K562 (cell line): ENCODE data around the gene CCNL2. TPM values are rescaled to one million over a fixed set of nuclear protein-coding genes. Genes with fewer than 3 reads are reported as not detected.

ENCODE experiments used
- CREM ChIP-seq: IDR thresholded peaks from 2 replicates; pipeline ENCODE4 v1.6.1; 2014; ENCODE audit warnings: antibody characterized with exemption, low read depth
- CTCF ChIP-seq, 3 experiments: IDR thresholded peaks in 2 of 3; conservative IDR thresholded peaks in 1 of 3; 2 replicates each; pipeline ENCODE4 v1.5.1; 2011 to 2012; ENCODE audit warnings: low read length in 3 of 3, mild to moderate bottlenecking in 3 of 3, control low read depth in 2 of 3, improper control_type of control experiment in 1 of 3, inconsistent platforms in 1 of 3, low read depth in 1 of 3, mixed read lengths in 1 of 3, moderate library complexity in 1 of 3; ENCODE audit not compliant: insufficient read depth in 2 of 3
- FUS ChIP-seq: fragments of 200-400 bp; formaldehyde crosslinking; optimal IDR thresholded peaks from 2 replicates; pipeline ENCODE3; 2017; ENCODE audit warnings: low read depth, low read length
- GATAD2A ChIP-seq: fragments of 450-650 bp; IDR thresholded peaks from 2 replicates; pipeline ENCODE4 v1.6.1; 2017
- GTF2A2 ChIP-seq: IDR thresholded peaks from 2 replicates; pipeline ENCODE4 v1.6.1; 2016; ENCODE audit warnings: mild to moderate bottlenecking, missing genetic modification characterization, missing compliant biosample characterization
- HNRNPUL1 ChIP-seq: fragments of 200-400 bp; formaldehyde crosslinking; IDR thresholded peaks from 2 replicates; pipeline ENCODE4 v1.6.1; 2017; ENCODE audit warnings: low read length
- MAX ChIP-seq: sonication (generic); formaldehyde crosslinking; IDR thresholded peaks from 2 replicates; pipeline ENCODE4 v1.9.0; 2022; ENCODE audit warnings: mild to moderate bottlenecking, missing genetic modification reagents
- SMC3 ChIP-seq: conservative IDR thresholded peaks from 2 replicates; pipeline ENCODE4 v1.6.1; 2011; ENCODE audit warnings: low read depth, low read length, improper control_type of control experiment; ENCODE audit not compliant: insufficient read depth
- UBTF ChIP-seq, 2 experiments: IDR thresholded peaks; 2 replicates each; pipeline ENCODE4 v1.6.1; 2012; ENCODE audit warnings: improper control_type of control experiment in 2 of 2, low read depth in 2 of 2, low read length in 2 of 2, borderline replicate concordance in 1 of 2
- ZBTB7A ChIP-seq: IDR thresholded peaks from 2 replicates; pipeline ENCODE4 v1.6.1; 2011; ENCODE audit warnings: low read depth, mild to moderate bottlenecking, low read length, moderate library complexity, borderline replicate concordance; ENCODE audit not compliant: control insufficient read depth
- polyA plus RNA-seq, 8 experiments: library from polyadenylated mRNA; depleted of rRNA in 4 of 8; stranded (reverse) in 5 of 8; unstranded in 3 of 8; fragments of >200 nt; fragmentation: Nextera tagmentation in 2 of 8; fragmentation: Illumina TruSeq in 1 of 8; extraction: Ambion mirVana in 2 of 8; extraction: Trizol in 1 of 8; gene quantifications; 2 replicates each; pipeline versions ENCODE4 v1.2.1 to v1.2.3, GENCODE V29; 2011 to 2014; ENCODE audit warnings: inconsistent platforms in 1 of 8, missing spikeins in 1 of 8
- total RNA-seq, 7 experiments: library from RNA; depleted of rRNA in 6 of 7; stranded (reverse); fragments of >200 nt in 6 of 7; fragmentation: Illumina TruSeq in 2 of 7; extraction: Trizol in 2 of 7; gene quantifications; 2 replicates each; pipeline versions ENCODE4 v1.2.1 to v1.2.3, GENCODE V29; 2011 to 2021; ENCODE audit warnings: low replicate concordance in 1 of 7

The CCNL2 gene
- total and polyA plus RNA-seq, 9 of the 15 experiments (the other 6 are each of a cell fraction or from before 2014, with no cell fraction given): 2.8 to 287 (median 94.5) TPM

GRCh38 chr1:1432951-1433803, 34.0 kb upstream of the CCNL2 start (continued):
- TF ChIP-seq SMC3 (no peak), UBTF (IDR thresholded peaks at IDR 0.05; ENCODE audit: borderline replicate concordance in 1 of 2, low read depth in 2 of 2, low read length in 2 of 2) (0 out of 4 replicates have a peak, but pooled peaks of 1 of the 2 experiments have one; percentile 56), GATAD2A (peak; percentile 40; the same call in 1 of the 2 replicates), ZBTB7A (peak; percentile 56; the same call in 1 of the 2 replicates), GTF2A2 (tag) (no peak), MAX (CRISPR knock-in tag) (no peak), FUS (no peak), CREM (peak; percentile 40; the same call in 1 of the 2 replicates), HNRNPUL1 (no peak), CTCF (IDR thresholded peaks at IDR 0.05 in 2 of 3, conservative IDR thresholded peaks at IDR 0.05 in 1 of 3; ENCODE audit: insufficient read depth in 2 of 3, low read depth in 1 of 3, low read length in 3 of 3) (no peak)
